Endothelial cell of umbilical vein (primary cell): ENCODE results near the gene FRYL. TPM values are rescaled to one million over a fixed set of nuclear protein-coding genes. Genes with fewer than 3 reads are reported as not detected.

ENCODE experiments used
- BruUV-seq: library from RNA; stranded (reverse); fragments of 400-500 nt; replicated peaks from 2 replicates; lab custom pipeline; 2021; lab: Mats Ljungman, UMichigan
- CTCF ChIA-PET: fragments of 300-600, 350-600 bp; sonication (Branson Sonifier 250); formaldehyde crosslinking; loops from one replicate; lab custom pipeline; 2021; ENCODE audit warnings: antibody characterized with exemption, inconsistent platforms; lab: Charles Lee
- POLR2A ChIA-PET: fragments of 300-600, 350-600 bp; sonication (Branson Sonifier 250); formaldehyde crosslinking; loops from one replicate; lab custom pipeline; 2021; ENCODE audit warnings: antibody characterized with exemption, inconsistent platforms; lab: Charles Lee
- DNase-seq: peaks from one replicate; pipeline ENCODE4 v3.0.0-alpha.2; 2011; ENCODE audit warnings: low read depth, low spot score
- FAIRE-seq: peaks from 2 replicates; lab custom pipeline; 2011; peaks lifted over from hg19 to GRCh38; lab: Jason Lieb, UNC
- H2AFZ ChIP-seq: 2 replicates; pipeline ENCODE4 v1.6.0; 2012; ENCODE audit warnings: low read depth, low read length, control low read depth, inconsistent platforms
- H3K27ac ChIP-seq: 2 replicates; pipeline ENCODE4 v1.5.1; 2011; ENCODE audit warnings: low read depth, mild to moderate bottlenecking, control low read depth, low read length, moderate library complexity; ENCODE audit not compliant: insufficient read depth
- H3K27me3 ChIP-seq, 2 experiments: 2 replicates each; pipeline versions ENCODE4 v1.6.0 to v1.6.1; 2011; ENCODE audit warnings: low read length in 2 of 2, mixed read lengths in 1 of 2; ENCODE audit not compliant: control insufficient read depth in 2 of 2, insufficient read depth in 2 of 2
- H3K36me3 ChIP-seq, 2 experiments: 2 replicates in 1 of 2; 3 replicates in 1 of 2; pipeline ENCODE4 v1.5.1; 2011; ENCODE audit warnings: low read length in 2 of 2, mild to moderate bottlenecking in 1 of 2, moderate library complexity in 1 of 2; ENCODE audit not compliant: control insufficient read depth in 2 of 2, insufficient read depth in 2 of 2; ENCODE audit errors: extremely low read depth in 1 of 2
- H3K4me1 ChIP-seq: 3 replicates; pipeline ENCODE4 v1.5.1; 2011; ENCODE audit warnings: mild to moderate bottlenecking, low read length; ENCODE audit not compliant: control insufficient read depth, insufficient read depth; ENCODE audit errors: extremely low read depth
- H3K4me2 ChIP-seq: 2 replicates; pipeline ENCODE4 v1.6.1; 2011; ENCODE audit warnings: low read length, control low read depth, mixed read lengths; ENCODE audit not compliant: insufficient read depth
- H3K4me3 ChIP-seq, 3 experiments: fragments of 200-600 bp in 1 of 3; sonication (generic), shearing (Covaris generic) in 1 of 3; replicated peaks in 1 of 3; 2 replicates each; pipeline ENCODE4 v1.5.1; 2011 to 2016; ENCODE audit warnings: control low read depth in 3 of 3, low read length in 3 of 3, mild to moderate bottlenecking in 2 of 3, inconsistent platforms in 1 of 3, low read depth in 1 of 3, moderate library complexity in 1 of 3; ENCODE audit not compliant: insufficient read depth in 1 of 3
- H3K79me2 ChIP-seq: 2 replicates; pipeline ENCODE4 v1.6.0; 2012; ENCODE audit warnings: low read length, inconsistent platforms; ENCODE audit not compliant: control insufficient read depth, insufficient read depth
- H3K9ac ChIP-seq: replicated peaks from 2 replicates; pipeline ENCODE3; 2011; ENCODE audit warnings: low read length, control low read depth; ENCODE audit not compliant: insufficient read depth; ENCODE audit errors: extremely low read depth
- H3K9me1 ChIP-seq: replicated peaks from 3 replicates; pipeline ENCODE4 v1.6.0; 2011; ENCODE audit warnings: mild to moderate bottlenecking, low read length; ENCODE audit not compliant: control insufficient read depth, insufficient read depth; ENCODE audit errors: extremely low read depth
- H3K9me3 ChIP-seq: replicated peaks from 2 replicates; pipeline ENCODE4 v1.5.1; 2012; ENCODE audit warnings: low read length, inconsistent platforms; ENCODE audit not compliant: control insufficient read depth, insufficient read depth
- H4K20me1 ChIP-seq: replicated peaks from 2 replicates; pipeline ENCODE3; 2011; ENCODE audit warnings: mild to moderate bottlenecking, low read length; ENCODE audit not compliant: control insufficient read depth, insufficient read depth; ENCODE audit errors: extremely low read depth
- CTCF ChIP-seq, 2 donors: IDR thresholded peaks; 1 replicate in 1 of 2; 2 replicates in 1 of 2; pipeline ENCODE4 v1.5.1; 2011; ENCODE audit warnings: low read length in 2 of 2, mild to moderate bottlenecking in 2 of 2, moderate library complexity in 2 of 2, control low read depth in 1 of 2, inconsistent platforms in 1 of 2, low read depth in 1 of 2; ENCODE audit not compliant: insufficient read depth in 1 of 2; ENCODE audit errors: extremely low read depth in 1 of 2
- EZH2 ChIP-seq: IDR thresholded peaks from 2 replicates; pipeline ENCODE4 v1.6.1; 2012; ENCODE audit warnings: borderline replicate concordance, low read depth, mild to moderate bottlenecking, moderate library complexity, low read length, inconsistent platforms; ENCODE audit not compliant: severe bottlenecking
- FOS ChIP-seq: IDR thresholded peaks from 2 replicates; pipeline ENCODE4 v1.6.1; 2011; ENCODE audit warnings: mild to moderate bottlenecking, low read length, moderate library complexity, borderline replicate concordance; ENCODE audit not compliant: insufficient read depth
- GATA2 ChIP-seq: IDR thresholded peaks from 2 replicates; pipeline ENCODE4 v1.7.0; 2011; ENCODE audit warnings: low read depth, mild to moderate bottlenecking, moderate library complexity, mixed read lengths, low read length; ENCODE audit not compliant: insufficient read length, insufficient read depth
- JUN ChIP-seq: IDR thresholded peaks from 2 replicates; pipeline ENCODE4 v1.6.1; 2011; ENCODE audit warnings: borderline replicate concordance, low read depth; ENCODE audit not compliant: insufficient read length, insufficient read depth
- MYC ChIP-seq: IDR thresholded peaks from one replicate; pipeline ENCODE4 v1.6.1; 2011; ENCODE audit warnings: mild to moderate bottlenecking, low read depth, low read length
- POLR2A ChIP-seq: IDR thresholded peaks from 2 replicates; pipeline ENCODE4 v1.6.1; 2012; ENCODE audit warnings: low read depth, mild to moderate bottlenecking, control low read depth, low read length
- POLR2AphosphoS5 ChIP-seq: IDR thresholded peaks from 2 replicates; pipeline ENCODE4 v1.6.1; 2012; ENCODE audit warnings: low read depth, mild to moderate bottlenecking, control low read depth, low read length, moderate library complexity; ENCODE audit not compliant: insufficient read depth
- dilution Hi-C: fragments of 300-500 bp; cut with MboI; formaldehyde crosslinking; loops from one replicate; pipeline ENCODE4 v1.15.0; 2019; ENCODE audit warnings: low sequenced_read_pairs; ENCODE audit not compliant: extremely low pct_ligation_motif_present
- intact Hi-C: fragments of 100-400 bp; cut with micrococcal nuclease; formaldehyde crosslinking; loops from one replicate; pipeline ENCODE4 v1.10.0; 2022
- polyA plus RNA-seq, 4 experiments: library from polyadenylated mRNA; depleted of rRNA in 3 of 4; stranded (reverse) in 3 of 4; unstranded in 1 of 4; fragments of >200 nt; gene quantifications; 2 replicates each; pipeline versions ENCODE4 v1.2.1 to v1.2.3, GENCODE V29; 2011 to 2012; ENCODE audit warnings: missing spikeins in 1 of 4
- total RNA-seq: library from RNA; stranded (reverse); gene quantifications from 2 replicates; pipeline ENCODE4 v1.2.3, GENCODE V29; 2021
- TF ChIP-seq, protein P1 (sequence below): IDR thresholded peaks from 2 replicates; pipeline ENCODE4 v1.6.1; 2011; ENCODE audit not compliant: insufficient read depth, insufficient read length

The FRYL gene
- total and polyA plus RNA-seq, 2 donors (not counting 3 experiments of a cell fraction or from before 2014, with no cell fraction given), result 17.0 to 84.9 TPM

GRCh38 chr4:48812866-48813265, 32.8 kb upstream of the FRYL start:
- Histone ChIP-seq H3K9me3 (no peaks in the 10 kb centered on the region), H3K27ac (no peak overlapping the region), H4K20me1 (no peaks in the 10 kb centered on the region), H3K36me3 (no peaks in the 10 kb centered on the region), H3K79me2 (no peaks in the 10 kb centered on the region), H3K9ac (no peak overlapping the region), H3K4me3 (no peak overlapping the region), H3K4me2 (no peak overlapping the region), H3K27me3 (peaks cover 0 to 2% of the 10 kb centered on the region in 2 experiments), H3K4me1 (no peaks in the 10 kb centered on the region), H2AFZ (no peak overlapping the region), H3K9me1 (no peaks in the 10 kb centered on the region)
- CTCF ChIA-PET, result no interaction called here
- TF ChIP-seq POLR2A, result no peak
- TF ChIP-seq FOS, result no peak
- FAIRE-seq, result no peak
- no peak for DNase-seq
- dilution Hi-C loops, result no loop called here
- no TSS peak for BruUV-seq
- intact Hi-C loops, result no loop called here
- POLR2A ChIA-PET, result no interaction called here

DNA sequence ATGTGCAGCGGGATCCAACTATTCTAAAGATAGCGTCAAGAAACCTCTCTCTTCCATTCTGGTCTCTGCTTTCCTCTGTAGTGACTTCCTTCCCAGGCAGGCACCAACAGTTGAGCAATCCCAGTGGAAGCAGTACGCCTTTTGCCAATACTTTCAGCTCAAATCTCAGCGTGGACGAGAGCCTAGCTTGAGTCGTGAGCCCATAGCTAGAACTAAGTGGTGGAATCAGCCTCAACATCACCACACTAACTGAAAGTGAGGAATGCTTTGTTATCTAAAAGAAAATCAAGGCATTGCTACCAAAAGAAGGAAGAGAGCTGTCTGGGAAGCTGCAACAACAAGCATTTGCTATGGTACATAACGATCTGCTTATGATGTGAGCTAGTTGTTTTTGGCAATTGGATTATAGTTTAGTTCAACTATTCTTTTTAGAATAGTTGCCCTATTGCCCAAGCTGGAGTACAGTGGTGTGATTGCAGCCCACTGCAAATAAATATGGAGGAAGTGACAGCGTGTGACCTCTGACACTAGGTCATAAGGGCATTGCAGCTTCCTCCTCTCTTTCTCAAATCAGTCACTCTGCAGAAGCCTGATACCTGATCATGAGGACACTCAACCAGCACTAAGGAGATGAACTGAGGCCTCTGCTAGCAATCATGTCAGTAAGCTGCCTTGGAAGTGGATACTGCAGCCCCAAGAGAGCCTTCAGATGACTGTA, 24.7 kb upstream of the FRYL start:
- dilution Hi-C loops, result no loop called here
- no peaks in the 10 kb centered on the region for H3K79me2 ChIP-seq
- peak overlapping the region; percentile 57 for H2AFZ ChIP-seq
- peaks cover 0 to 2% of the 10 kb centered on the region in 2 experiments for H3K27me3 ChIP-seq
- no peak overlapping the region for H3K9ac ChIP-seq
- no TSS peak for BruUV-seq
- DNase-seq (peak; percentile 44), FAIRE-seq (peak; percentile 50)
- no peak overlapping the region for H3K4me2 ChIP-seq
- no peak for TF ChIP-seq JUN
- TF ChIP-seq GATA2, result no peak
- no peak for TF ChIP-seq CTCF (IDR thresholded peaks at IDR 0.05; ENCODE audit: extremely low read depth in 1 of 2, insufficient read depth in 1 of 2, low read depth in 1 of 2, low read length in 2 of 2)
- TF ChIP-seq POLR2AphosphoS5, result no peak
- TF ChIP-seq, protein P1, sequence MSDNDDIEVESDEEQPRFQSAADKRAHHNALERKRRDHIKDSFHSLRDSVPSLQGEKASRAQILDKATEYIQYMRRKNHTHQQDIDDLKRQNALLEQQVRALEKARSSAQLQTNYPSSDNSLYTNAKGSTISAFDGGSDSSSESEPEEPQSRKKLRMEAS, result no peak
- TF ChIP-seq FOS, result no peak
- TF ChIP-seq MYC, result no peak
- no peak for TF ChIP-seq POLR2A
- TF ChIP-seq EZH2, result no peak
- H3K9me3 ChIP-seq, result no peaks in the 10 kb centered on the region
- H3K27ac ChIP-seq, result no peak overlapping the region
- H3K9me1 ChIP-seq, result no peaks in the 10 kb centered on the region
- POLR2A ChIA-PET, result no interaction called here
- CTCF ChIA-PET, result interaction anchor here (1.1 to 1.3 kb wide), 2 partner anchors 160 to 226 kb away, joined by 3 read pairs; no protein-coding TSS in a partner anchor
- peaks cover 32% of the 10 kb centered on the region for H3K4me1 ChIP-seq
- intact Hi-C loops, result no loop called here
- no peaks in the 10 kb centered on the region for H4K20me1 ChIP-seq
- H3K4me3 ChIP-seq, result no peak overlapping the region
- no peaks in the 10 kb centered on the region for H3K36me3 ChIP-seq
